GM12865 (cell line): Measurements from ENCODE around the gene ABHD17C.
A peak's percentile ranks its signal among the peaks of the same experiment; 100 is the strongest.

Source experiments
- DNase-seq: peaks from one replicate; pipeline ENCODE4 v3.0.0; 2010; ENCODE audit warnings: low read depth
- H3K4me3 ChIP-seq: 2 replicates; pipeline ENCODE4 v1.5.1; 2011; ENCODE audit warnings: mild to moderate bottlenecking, low read depth, low read length, control low read depth
- TF ChIP-seq, protein P1 (sequence below): IDR thresholded peaks from 2 replicates; pipeline ENCODE4 v1.5.1; 2011; ENCODE audit warnings: low read length, control low read depth, low read depth, inconsistent platforms; ENCODE audit not compliant: insufficient read depth; ENCODE audit errors: missing control alignments

ABHD17C gene

DNA sequence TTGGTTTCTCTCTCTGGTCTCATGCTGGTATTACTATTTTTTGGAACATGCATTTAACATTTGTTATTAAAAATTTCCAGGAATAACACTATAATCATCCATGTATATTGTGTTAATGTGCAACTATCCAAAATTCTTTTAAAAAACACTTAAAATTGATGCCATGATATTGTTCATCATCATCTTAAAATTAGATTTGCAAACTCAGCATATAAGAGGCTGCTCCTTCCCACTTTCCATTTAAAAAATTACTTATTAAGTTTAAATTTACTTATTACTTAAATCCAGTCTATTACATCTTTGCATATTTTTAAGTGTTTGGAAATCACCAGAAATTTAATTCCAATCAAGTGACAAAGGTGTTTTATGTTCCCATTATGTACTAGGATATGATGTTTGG, 5.8 kb upstream of the ABHD17C start:
- H3K4me3 ChIP-seq: no peak overlapping the region
- no peak for DNase-seq
- TF ChIP-seq, protein P1, sequence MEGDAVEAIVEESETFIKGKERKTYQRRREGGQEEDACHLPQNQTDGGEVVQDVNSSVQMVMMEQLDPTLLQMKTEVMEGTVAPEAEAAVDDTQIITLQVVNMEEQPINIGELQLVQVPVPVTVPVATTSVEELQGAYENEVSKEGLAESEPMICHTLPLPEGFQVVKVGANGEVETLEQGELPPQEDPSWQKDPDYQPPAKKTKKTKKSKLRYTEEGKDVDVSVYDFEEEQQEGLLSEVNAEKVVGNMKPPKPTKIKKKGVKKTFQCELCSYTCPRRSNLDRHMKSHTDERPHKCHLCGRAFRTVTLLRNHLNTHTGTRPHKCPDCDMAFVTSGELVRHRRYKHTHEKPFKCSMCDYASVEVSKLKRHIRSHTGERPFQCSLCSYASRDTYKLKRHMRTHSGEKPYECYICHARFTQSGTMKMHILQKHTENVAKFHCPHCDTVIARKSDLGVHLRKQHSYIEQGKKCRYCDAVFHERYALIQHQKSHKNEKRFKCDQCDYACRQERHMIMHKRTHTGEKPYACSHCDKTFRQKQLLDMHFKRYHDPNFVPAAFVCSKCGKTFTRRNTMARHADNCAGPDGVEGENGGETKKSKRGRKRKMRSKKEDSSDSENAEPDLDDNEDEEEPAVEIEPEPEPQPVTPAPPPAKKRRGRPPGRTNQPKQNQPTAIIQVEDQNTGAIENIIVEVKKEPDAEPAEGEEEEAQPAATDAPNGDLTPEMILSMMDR: no peak

DNA sequence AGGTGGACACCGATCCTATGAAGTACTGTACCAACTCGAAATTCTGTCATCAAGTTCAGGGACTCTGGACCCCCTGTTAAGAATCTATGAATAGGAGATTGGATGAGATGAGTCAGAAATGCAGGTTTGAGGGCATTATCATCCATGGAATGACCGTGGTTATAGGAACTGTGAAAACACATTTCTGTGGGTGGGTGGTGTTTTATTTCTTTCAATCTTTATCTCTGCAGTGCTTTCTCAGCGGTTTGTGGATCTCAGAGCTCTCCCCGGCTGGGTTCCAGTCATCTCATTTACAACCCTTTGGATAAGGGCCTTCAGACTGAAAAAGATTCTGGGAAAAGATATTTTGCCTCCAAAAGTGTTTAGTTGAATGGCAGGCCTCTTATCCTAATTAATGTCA, 5.4 kb upstream of the ABHD17C start:
- H3K4me3 ChIP-seq: no peak overlapping the region
- TF ChIP-seq, protein P1: no peak
- DNase-seq: no peak

DNA sequence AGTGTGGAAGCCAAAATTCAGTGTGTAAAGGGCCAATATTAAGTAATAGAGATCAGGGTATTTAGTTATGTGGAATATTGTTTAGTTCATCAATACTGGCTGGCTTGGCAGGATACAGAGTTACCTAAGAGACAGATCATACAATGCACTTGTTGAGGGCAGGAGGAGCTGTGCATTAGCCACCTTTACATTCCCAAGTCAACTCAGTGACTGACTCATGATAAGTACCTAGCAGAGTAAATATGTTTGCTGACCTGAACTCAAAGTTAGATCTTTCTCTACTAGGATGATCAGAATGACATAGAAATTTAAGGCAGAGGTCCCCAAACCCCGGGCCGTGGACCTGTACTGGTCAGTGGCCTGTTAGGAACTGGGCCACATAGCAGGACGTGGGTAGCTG, 3.5 kb upstream of the ABHD17C start:
- no peak overlapping the region for H3K4me3 ChIP-seq
- TF ChIP-seq, protein P1: no peak
- no peak for DNase-seq

DNA sequence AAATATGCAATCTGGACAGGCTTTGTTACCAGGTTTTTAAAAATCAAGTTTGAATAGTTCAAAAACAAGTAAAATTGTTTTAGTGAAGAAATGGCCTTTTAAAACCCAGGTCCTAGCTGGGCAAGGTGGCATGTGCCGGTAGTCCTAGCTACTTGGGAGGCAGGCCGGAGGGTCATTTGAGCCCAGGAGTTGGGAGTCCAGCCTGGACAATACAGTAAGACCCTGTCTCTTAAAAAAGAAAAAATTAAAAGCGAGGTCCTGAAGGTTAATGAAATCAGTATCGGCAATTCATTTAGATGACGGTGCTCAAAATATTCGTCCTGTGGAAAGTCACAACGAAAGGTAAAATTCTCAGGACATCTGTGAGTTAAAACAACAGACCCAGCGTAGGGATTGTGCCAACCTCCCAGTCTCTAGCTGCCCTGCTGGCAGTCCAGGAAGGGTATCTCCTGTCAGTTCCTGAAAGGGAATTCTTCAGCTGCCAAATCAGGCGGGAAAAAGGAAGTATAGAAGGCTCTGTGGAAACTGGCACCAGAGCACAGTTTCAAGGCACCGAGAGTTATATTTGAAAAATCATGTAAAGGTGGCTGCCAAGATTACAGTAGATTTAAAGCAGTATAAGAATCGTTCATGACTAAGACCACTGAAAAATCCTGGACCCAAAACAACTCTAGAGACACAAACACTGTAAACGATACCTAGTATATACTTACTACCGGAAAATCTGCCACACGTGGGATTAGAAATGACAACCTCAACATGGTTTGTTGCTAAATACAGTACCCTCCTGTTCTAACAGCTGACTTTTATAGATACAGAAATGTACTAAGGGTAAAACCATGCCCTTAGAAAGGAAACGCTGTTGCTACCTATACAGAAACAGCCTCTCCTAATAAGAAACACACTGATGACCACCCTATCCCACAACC, 1.2 kb upstream of the ABHD17C start:
- TF ChIP-seq, protein P1: no peak
- H3K4me3 ChIP-seq: peak overlapping the region; percentile 62
- DNase-seq: peak; percentile 17

DNA sequence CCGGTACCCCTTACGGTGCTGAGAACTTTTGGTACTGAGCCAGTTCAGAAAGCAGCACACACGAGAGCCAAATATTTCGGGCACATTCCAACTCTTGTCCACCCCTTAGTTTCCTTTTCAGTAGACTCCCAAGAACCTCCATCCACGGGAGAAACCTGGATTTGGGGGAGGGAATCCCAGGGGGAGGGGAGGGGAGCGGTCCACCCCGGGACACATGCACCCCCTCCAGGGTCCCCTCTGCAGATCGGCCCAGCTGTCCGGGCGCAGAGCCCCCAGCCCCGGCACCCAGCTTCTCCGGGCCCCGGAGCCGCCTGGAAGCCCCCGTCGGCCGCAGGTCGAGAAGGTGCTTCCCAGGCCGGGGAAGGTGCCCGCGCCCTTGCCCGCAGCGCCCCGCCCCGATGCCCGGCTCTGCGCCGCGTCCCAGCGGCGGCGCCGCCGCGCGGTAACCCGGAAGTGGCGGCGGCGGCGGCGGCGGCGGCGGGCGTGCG, 455 bp upstream of the ABHD17C start:
- peak; percentile 48 for DNase-seq
- H3K4me3 ChIP-seq: peak overlapping the region; percentile 62
- TF ChIP-seq, protein P1: no peak

DNA sequence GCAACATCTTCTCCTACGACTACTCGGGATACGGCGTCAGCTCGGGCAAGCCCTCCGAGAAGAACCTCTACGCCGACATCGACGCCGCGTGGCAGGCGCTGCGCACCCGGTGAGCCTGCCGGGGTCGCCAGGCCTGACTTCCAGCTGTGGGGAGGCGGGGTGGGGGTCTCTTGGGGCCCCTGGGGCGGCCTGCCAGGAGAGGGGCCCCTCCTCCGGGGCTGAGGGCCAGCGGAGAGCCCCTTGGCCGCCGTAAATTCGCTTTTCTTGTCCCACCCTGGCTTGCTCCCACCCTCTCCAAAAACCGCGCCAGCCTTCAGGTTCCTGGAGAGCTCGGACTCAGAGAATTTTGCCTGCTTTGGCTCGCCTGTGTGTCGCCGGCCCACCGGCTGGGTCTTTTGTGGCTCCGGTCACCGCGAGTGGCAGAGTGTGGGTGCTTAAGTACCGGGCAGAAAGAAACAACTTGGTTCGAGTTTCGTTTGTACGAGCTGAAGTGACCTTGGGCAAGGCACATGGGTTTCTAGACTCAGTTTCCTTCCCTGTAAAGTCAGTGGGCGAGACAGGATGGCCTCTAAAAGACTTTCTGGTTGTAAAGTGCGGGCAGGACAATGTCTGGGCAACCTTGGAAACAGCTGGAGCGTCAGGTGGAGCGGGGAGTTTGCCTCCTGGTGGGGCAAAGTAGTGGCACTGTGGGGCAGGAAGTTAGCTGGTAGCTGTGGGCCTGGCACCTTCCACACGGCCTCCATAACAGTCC, 976 bp downstream of the ABHD17C start:
- TF ChIP-seq, protein P1: no peak
- DNase-seq: peak; percentile 16
- peak overlapping the region; percentile 70 for H3K4me3 ChIP-seq
